Measurements from ENCODE around the gene AREL1.

Gene AREL1

DNA sequence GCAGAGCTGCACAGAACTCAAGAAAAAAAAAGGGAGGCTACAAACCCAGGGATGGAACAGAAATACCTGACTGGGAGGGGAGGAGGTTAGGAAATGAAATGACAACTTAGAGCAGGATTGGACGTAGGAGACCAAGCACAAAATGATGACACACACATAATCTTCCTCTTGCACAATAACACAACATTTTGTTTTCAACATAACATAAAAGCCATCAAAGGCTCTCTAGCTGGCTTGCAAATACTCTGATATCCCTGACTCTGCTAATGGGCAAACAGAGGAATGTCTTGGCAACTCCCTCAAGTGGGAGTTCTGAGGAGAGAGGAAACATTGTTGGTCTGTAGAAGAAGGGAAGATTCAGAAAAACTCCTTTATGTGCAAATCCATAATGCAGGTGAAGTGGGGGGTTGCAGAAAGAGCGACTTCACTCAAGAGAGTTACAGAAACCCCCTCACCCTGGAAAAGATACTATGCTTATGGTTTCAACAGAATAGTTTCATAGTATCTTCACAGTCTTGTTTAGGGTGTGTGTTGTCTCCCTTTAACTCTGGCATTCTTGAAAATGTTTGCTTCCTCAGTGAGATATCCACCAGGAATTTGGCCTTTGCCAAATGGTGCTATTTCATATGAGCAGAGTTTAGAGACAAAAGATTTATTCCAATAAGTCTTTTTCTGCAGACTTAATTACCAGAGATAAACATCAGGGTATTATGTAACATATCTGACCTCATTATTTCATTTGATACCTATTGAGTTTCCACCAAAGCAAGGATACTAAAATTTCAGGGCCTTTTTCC is 57.1 kb downstream of the AREL1 start:
- DNase-seq: no peak

GRCh38 chr14:74654931-74655330 is 57.9 kb downstream of the AREL1 start:
- DNase-seq: no peak

GRCh38 chr14:74653386-74654138 is 59.3 kb downstream of the AREL1 start:
- no peak for DNase-seq

GRCh38 chr14:74652541-74652940 is 60.3 kb downstream of the AREL1 start:
- DNase-seq: no peak

- DNase-seq: no peak
Observed at GRCh38 chr14:74650927-74651686, 61.8 kb downstream of the AREL1 start.

- no peak for DNase-seq
Observed at GRCh38 chr14:74649673-74650072, 63.2 kb downstream of the AREL1 start.

GRCh38 chr14:74649167-74649566 is 63.7 kb downstream of the AREL1 start:
- DNase-seq: no peak

DNA sequence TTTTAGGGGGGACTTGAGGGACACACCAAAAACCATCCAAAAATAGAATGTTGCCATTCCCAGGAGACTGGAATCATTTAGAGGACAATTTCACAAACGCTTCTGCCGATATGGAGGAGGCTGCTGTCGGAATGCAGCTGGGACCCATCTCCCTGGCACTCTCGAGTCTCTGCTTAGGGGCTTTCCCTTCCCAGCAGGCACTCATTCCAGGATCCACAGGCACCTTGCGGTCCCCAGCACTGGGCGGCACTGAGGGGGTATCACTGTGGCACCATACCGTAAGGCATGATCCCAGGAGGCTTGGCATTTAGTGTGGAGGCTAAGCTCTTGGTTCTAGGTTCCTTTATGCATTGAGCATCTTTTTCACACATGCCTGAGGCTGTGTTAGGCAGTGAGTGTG is 64.3 kb downstream of the AREL1 start:
- no peak for DNase-seq

- DNase-seq: peak; percentile 17 to 36
Observed at GRCh38 chr14:74647678-74648461, 65.0 kb downstream of the AREL1 start.

DNA sequence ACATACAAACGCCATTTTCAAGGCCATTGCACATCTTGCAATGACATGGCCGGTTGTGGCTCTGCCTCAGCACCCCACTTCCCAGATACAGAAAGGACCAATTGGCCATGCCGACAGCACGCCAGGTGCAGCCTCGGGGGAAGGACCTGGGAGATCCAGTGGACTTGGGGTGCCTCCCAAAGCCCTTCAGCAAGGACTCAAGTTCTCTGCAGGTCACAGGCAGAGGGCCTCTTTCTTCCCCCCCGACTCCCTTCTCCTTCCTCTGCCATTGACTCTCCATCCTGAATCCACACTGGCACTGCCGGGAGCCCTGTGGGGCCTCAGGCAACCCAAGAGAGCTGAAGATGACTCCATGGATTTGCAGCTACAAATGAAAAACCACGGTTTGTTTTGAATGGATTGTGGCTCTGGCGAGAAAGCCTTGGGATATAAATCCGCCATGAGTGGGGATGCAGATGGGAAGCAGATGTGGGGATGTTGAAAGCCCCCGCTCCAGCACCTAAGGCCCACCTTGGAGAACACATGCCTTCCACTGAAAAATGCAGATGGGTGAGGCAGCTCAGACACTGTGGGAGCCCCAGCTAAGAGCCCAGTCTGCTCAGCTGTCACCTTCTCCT is 65.7 kb downstream of the AREL1 start:
- DNase-seq: no peak

- DNase-seq: no peak
Observed at GRCh38 chr14:74645756-74646470, 67.0 kb downstream of the AREL1 start.

- DNase-seq: no peak
Observed at GRCh38 chr14:74645244-74645643, 67.6 kb downstream of the AREL1 start.

- no peak for DNase-seq
Observed at GRCh38 chr14:74641601-74642391, 71.1 kb downstream of the AREL1 start.

GRCh38 chr14:74638966-74639365 is 73.9 kb downstream of the AREL1 start:
- DNase-seq: no peak

DNA sequence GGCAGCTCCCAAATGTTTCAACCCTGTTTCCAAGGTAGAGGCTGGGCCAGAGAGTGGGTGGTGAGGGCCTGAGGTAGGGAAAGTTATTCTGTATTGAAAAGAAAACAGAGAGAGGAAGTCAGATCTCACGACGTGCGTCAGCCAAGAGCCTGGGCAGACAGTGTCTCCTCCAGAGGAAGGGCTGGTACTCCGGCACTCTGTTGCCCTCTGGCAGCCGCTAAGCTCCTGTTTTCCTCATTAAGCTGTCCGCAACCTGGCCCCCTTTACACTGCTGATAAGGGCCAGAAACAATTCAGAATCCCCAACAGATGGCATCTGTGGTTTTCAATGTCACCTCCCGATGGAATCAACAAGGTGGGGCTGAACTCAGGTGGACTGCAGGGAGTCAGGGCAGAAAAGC is 74.8 kb downstream of the AREL1 start:
- no peak for DNase-seq

DNA sequence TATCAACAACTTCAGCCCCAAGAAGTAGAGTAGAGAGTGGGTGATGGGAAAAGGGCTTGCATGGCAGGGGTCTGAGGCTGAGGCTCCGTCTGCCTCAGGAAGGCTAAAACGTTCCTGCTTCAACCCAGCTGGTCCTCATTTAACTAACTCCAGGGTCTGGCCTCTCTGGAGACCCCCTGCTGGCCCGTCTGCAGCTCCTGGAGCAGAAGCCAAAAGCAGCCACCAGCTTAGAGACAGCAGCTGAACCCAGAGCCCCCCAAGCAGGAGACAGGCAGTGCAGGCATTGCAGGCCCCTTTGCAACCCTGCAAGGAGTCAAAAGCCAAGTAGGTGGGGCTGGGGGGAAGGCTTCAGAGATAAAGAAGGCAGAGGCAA is 75.7 kb downstream of the AREL1 start:
- no peak for DNase-seq

DNA sequence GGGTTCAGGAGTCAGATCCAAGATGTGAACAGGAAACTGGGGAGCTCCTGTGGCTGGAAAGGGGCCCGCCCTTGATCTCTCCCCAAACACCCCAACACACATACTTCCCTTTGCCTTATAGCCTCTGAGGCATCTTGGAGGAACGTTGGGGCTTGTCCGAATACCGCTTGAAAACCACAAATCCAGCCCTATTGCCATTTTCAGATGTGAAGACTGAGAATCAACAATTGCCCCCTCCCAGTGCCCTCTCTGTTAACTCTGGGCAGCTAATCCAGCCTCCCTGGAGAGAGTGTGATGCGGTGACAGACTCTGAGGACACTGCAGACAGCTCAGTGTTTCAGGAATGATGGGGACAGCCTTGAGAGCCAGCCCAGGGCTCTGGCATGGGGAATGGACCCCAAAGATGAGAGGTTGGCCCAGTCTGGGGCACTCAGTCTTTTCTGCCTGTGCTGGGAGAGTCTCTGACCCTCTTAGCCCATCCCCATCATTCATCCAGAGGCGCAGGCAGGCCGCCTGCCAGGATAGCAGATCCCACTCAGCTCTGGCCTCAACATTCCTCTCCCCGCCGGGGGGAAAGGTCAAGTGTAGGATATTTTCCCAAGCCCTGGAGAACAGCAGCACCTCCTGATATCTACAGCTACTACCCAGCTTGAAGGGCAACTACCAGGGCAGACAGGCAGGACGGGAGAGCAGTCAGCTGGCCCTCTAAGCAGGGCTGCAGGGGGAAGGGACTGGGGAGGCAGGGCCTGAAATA is 76.3 kb downstream of the AREL1 start:
- no peak for DNase-seq

DNA sequence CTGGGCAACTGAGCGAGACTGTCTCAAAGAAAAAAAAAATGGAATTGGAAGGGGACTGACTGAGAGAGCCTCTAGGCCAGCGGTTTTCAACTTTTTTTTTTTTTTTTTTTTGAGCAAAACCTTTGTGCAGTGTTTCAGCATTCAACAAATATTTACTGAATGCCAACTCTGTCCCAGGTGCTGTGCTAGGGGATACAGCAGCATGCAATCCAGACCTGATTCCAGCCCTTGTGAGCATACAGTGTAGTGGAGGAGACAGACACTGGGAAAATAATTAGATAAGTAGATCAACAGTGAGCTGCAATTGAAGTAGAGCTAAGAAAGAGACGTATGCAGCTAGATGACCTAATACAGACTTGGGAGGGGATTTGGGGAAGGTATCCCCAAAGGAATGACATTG is 77.0 kb downstream of the AREL1 start:
- no peak for DNase-seq

DNA sequence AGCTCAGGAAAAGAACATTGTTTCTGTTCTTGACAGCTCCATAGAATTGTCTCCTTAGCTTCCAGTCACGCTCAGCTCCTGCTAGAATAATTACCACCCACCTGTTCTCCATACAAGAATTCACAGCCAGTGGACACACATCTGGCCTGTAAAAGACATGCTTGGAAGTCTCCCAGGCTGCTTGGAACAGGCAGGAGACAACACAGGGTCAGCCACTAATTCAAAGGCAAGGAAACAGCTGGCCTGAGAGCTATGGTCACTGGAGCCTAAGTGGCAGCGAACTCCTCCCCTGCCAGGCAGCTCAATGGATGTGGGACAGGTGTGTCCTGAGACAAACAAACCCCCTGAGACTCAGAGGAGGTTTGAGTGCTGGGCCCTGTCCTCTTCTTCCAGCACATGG is 77.9 kb downstream of the AREL1 start:
- DNase-seq: peak in 1 of 2 experiments; percentile 3

- DNase-seq: no peak
Observed at GRCh38 chr14:74634481-74634880, 78.4 kb downstream of the AREL1 start.
